Left kidney (tissue), 2 donors: ENCODE data around the gene VPS51. TPM values are rescaled to one million over a fixed set of nuclear protein-coding genes. Genes with fewer than 3 reads are reported as not detected.
A peak's percentile ranks its signal among the peaks of the same experiment; 100 is the strongest.
"Not testable (repeated sequence)": the region's sequence is repeated elsewhere in the genome, so short reads cannot be mapped to it uniquely, and the experiment has no call there.

Experiments used
- DNase-seq: peaks from one replicate; pipeline ENCODE4 v3.0.0-alpha.2; 2013
- polyA plus RNA-seq: library from polyadenylated mRNA; unstranded; fragments of 120-200 nt; gene quantifications from one replicate; pipeline ENCODE4 v1.2.1, GENCODE V29; 2013; ENCODE audit not compliant: insufficient read length

VPS51 gene
- polyA plus RNA-seq, 1 donor = 93.3 TPM

DNA sequence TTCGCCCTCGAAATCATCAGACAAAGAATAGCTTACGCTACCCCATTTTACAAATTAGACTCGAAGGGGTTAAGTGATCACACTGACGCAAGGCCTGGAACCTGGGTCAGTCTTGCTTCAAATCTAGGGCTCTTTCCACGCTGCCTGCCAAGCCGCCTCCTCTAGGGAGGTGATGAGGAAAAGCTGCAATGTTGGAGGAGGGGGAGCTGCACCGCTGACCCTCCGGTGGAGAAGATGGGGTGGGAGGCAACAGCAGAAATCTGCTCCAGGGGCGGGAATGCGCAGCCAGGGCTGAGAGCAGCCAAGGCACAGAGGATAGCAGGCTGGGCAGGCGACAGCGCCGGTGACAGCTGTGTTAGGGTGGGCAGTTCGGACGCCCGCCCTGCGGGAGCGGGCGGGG lies 37.7 kb downstream of the VPS51 start:
- DNase-seq = no peak

DNA sequence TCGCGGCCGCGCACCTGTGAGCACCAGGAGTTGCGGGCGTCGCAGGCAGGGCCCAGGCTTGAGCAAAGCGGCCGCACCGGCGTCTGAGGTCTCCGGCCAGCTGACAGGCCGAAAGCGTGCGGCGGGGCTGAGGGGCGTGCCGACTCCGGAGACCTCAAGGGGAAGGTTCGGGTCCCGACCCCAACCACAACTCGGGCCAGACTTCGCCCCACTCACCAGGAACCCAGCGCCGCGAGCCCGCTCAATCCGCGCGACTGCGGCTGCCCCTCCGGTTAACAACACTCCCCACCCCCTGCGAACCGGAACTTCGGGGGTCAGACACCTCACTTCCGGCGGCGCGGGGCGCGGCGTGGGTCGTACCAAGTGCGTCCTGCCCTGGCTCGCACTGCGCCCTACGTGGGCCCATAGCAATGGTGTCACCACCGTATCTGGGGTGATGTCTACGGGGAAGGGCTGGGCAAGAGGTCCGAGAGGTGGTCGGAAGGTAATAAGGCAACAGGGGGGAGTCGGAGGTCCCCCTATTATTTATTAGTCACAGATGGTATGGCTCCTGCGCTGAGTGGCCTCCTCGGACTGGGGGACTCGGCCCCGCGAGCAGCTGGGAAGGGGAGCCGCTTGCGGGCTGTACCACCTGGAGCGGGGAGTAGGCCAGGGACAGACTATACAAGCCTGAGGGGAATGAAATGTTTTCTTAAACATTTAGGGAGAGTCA lies 38.4 kb downstream of the VPS51 start, which contains the start of gene SYVN1:
Gene SYVN1, minus strand, starts transcription at position 280 of the 712 bp plus-strand sequence. CDS start 918 bp downstream, outside the sequence.
- peak; percentile 89 for DNase-seq

DNA sequence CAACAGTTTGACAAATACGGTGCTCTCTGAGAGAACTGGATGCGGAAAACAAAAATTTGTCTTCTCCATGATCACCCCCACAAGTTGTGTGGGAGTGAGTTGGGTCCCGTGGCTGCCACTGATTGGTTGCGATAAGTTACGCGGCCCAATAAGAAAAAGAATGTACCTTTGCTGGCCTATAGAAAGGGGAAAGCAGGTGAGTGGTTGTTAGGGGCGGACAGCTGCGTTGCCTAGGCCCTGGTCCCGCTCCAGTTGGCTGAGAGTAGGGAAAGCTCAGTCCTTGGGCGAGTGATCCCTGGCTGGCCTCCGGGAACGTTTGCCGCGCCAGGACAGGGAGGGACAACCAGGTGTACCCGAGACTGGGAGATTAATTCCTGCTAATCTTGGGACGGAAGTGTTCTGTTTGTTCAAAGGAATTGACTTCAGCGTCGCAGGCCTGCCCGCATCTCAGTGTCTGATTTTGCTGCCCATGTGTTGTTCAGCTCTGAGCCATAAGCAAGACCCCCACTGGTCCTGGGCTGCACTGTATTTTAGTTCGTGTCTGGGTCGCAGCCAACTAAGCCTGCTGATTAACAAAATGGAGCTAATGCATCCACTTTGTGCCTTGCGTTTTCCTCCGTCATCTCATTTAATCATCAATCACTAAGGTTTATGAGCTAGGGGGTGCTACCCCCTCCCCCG lies 39.1 kb downstream of the VPS51 start:
- peak; percentile 95 for DNase-seq

DNA sequence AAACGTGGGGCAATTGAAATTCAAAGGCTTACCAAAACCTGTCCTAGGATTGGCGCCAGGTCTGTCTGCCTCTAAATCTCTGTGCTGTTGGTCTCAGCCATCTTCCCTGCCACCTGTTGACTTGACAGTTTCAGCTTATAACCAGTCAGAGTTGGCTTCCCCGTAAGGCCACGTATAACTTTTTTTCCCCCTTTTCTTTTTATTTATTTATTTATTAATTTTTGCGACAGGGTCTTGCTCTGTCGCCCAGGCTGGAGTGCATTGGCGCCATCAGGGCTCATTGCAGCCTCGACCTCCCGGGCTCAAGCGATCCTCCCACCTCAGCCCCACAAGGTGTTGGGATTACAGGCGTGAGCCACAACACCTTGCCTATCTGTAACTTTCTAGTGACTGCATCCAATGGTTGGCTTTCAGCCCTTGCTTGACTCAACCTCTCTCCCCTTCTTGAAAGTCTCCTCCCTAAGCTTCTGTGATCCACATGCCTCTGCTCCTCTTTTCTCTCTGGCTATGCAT lies 39.7 kb downstream of the VPS51 start:
- DNase-seq = no peak

DNA sequence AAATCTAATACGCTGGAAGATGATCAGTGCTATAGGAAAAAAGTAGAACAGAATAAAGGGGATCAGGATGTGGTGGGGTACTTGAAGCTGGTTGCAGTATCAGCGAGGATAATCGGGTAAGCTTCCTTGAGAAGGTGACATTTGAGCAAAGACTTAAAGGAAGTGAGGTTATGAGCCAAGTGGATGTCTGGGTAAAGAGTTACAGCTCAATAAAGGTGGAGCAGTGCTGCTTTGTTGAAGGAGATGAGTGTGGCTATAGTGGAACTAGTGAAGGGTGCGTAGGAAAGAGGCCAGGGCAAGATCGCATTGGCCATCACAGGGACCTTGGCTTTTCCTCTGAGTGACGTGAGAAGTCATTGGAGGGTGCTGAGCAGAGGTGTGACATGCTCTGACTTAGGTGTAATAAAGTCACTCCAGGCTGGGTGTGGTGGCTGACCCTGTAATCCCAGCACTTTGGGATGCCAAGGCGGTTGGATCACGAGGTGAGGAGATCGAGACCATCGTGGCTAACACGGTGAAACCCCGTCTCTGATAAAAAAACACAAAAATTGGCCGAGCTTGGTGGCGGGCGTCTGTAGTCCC lies 40.6 kb downstream of the VPS51 start:
- DNase-seq = no peak

DNA sequence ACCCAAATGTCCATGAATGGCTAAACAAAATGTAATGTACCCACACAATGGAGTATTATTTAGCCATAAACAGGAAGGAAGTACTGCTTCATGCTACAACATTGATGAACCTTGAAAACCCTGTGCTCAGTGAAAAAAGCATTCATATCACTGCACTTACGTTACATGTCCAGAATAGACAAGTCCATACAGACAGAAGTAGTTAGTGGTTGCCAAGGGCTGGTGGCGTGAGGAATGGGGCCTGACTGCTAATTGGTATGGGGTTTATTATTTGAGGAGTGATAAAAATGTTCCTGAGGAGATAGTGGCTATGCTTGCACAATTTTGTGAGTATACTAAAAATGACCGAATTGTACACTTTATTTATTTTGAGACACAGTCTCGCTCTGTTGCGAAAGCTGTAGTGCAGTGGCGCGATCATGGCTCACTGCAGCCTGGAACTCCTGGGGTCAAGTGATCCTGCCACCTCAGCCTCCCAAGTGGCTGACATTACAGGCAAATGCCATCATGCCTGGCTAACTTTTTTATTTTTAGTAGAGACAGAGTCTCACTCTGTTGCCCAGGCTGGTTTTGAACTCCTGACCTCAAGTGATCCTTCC lies 46.0 kb downstream of the VPS51 start:
- no peak for DNase-seq

DNA sequence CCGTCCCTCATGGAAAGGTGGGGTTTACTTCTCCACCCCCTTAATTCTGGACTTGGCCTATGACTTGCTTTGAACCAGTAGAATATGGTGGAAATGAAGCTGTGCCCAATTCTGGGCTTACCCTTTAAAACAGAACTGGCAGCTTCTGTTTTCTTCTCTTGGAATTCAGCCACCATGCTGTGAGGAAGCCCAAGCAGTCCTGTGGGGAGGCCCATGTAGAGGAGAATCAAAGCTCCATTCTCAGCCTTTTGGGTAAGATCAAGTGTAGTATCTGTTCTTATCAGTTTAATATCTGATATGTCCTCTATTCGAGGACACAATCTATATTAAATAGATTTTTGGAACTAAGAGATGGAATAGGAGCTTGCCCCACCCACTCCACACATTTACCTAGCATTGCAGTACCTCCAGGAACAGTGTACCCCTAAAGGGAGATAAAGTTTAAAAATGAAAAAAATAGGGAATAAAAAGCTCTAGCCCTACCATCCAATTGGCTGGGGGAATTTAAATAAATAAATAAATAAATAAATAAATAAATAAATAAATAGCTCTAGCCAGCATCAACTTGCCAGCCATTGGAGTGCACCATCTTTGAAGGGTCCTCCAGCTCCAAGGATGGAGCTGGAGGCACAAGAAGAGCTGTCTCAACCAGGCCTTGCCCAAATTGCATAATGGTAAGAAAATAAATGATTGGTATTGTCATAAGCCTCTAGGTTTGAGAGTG lies 51.5 kb downstream of the VPS51 start:
- DNase-seq = no peak

DNA sequence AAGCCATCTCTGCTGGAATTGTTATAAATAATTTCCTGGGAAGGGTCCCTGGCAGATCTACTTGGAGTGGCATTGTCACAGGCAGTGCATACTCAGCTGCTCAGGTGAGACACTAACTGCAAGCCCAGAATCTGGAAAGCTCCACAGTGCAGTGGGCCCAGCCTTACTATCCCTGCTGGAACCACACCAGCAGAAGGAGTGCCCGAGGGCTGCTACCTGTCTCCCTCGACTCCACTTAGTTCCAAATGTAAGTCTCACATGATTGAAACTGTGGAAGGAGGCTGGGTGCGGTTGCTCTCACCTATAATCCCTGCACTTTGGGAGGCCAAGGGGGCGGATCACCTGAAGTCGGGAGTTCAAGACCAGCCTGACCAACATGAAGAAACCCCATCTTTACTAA lies 52.6 kb downstream of the VPS51 start:
- no peak for DNase-seq

DNA sequence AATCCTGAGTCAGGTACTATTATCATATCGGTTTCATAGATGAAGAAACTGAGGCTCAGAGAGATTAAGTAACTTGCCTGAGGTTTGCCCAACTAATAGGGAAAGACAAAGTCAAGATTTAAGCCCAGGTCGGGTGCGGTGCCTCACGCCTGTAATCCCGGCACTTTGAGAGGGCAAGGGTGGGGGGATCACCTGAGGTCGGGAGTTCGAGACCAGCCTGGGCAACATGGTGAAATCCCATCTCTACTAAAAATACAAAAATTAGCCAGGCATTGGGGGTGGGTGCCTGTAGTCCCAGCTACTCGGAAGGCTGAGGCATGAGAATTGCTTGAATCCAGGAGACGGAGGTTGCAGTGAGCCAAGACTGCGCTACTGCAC lies 54.1 kb downstream of the VPS51 start:
- DNase-seq = not testable (repeated sequence)

DNA sequence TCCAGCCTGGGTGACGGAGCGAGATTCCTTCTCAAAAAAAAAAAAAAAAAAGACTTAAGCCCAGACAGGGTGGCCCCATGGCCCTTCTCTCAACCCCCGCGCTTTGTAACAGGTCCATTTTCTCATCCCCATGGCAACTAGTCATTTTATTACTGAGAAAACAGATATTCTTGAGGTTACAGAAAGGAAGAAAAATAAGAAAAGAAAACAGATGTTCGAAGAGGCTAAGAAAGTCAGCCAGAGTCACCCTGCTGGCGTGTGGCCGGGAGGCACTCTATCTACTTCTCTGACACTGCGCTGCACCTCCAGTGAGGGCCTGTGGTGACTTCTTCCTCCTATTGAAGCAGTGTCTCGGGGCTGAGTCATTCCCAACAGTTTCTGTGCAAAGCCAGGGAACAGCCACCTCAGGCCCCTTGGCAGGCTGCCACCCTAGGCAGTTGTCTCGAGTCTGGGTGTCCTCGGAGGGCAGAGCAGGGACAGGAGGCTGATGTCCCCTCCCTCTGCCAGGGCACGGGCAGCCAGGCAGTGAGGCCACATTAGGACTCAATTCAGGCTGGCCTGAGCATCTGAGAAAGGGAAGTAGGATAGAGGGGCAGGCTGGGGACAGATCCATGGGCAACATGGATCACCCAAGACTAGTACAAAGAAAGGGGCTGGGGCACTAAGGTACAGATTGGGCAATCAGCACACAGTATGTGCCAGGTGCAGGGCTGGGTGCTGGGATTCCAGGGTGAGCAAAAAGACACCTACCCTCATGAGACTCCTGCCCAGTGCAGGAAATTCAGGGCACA lies 54.7 kb downstream of the VPS51 start:
- DNase-seq = no peak

DNA sequence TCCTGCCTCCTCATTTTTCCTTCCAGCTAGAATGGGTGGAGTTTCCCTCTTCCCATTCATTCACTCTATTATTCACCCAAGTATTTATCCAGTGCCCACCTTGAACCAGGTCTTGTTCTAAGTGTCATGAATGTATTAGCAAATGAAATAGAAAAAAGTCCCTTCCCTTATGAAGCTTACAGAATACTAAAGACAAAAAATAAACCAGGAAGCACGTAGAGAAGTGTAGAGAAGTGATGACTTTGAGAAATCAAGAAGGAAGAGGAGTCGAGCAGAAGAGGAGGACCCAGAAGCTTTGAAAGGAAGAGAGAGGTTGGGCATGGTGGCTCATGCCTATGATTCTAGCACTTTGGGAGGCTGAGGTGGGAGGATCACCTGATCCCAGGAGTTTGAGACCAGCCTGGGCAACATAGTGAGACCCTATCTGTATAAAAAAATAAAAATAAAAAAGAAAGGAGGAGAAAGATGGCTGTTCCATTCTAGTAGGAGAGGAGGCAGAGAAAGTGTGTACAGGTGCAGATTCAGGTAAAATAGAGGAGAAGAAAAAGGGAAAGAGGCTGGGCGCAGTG lies 55.4 kb downstream of the VPS51 start:
- no peak for DNase-seq

DNA sequence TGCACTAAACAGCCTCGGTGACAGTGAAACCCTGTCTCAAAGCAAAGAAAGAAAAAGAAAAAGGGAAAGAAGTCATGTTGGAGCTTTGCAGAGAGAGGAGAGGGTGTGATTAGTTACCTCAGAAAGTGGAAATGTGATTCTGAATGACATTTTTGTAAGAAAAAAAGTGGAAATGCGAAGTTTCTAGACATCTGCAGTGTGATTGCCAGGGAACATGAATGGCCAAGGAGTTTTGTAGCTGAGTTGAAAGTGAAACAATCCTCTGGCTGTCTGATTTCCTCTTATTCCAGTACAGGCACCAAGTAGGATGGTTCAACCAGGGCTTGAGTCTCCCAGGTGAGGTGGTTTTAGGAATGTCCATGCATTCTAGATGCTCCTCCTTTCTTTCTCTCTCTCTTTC lies 56.1 kb downstream of the VPS51 start:
- DNase-seq = no peak

DNA sequence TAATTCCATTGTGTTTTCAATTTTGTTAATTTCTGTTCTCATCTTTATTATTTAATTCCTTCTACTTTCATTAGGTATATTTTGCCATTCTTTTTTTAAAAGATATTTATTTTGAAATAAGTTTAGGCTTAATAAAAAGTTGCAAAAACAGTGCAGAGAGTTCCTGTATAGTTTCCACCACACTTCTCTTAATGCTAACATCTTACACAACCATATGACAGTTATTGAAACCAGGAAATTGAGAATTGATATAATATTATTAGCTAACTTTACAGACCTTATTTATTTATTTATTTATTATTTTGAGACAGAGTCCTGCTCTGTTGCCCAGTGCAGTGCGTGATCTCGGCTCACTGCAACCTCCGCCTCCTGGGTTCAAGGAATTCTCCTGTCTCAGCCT lies 60.2 kb downstream of the VPS51 start:
- DNase-seq = no peak

DNA sequence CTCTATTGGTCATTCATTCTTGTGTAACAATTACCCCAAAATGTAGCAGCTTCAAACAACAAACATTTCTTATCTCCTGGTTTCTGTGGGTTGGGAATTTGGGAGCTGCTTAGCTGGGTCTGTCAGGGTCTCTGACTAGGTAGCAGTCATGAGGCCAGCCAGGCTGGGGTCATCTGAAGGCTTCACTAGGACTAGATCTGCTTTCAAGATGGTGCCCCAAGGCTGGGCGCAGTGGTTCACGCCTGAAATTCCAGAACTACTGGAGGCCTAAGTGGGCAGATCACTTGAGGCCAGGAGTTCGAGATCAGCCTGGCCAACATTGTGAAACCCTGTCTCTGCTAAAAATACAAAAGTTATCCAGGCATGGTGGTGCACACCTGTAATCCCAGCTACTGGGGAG lies 60.9 kb downstream of the VPS51 start:
- DNase-seq = no peak

DNA sequence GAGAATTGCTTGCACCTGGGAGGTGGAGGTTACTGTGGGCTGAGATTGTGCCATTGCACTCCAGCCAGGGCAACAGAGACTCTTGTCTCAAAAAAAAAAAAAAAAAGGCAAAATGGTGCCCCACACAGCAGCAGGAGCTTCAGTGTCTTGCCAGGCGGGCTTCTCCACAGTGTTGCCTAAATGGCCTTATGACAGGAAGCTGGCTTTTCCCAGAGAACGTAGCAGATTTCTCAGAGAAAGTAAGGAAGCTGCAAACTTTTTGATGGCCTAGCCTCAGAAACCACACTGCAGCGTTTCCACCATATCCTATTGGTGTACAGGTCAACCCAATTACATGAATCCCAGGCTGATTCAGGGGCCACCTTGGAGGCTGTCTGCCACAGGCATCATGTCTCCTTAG lies 61.3 kb downstream of the VPS51 start:
- no peak for DNase-seq

DNA sequence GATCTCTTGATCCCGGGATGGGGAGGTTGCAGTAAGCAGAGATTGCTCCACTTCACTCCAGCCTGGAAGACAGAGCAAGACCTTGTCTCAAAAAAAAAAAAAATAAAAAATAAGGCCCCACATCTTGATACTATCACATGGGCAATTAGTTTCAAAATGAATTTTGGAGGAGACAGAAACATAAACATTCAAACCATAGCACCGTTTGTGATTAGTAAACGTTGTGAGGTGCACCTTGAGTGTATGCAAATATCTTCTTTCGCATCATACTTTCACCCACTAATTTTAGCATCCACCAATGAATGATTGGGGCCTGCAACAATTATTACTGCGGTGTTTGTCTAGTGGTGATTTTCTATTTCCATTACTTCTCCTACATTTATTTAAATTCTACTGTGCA lies 63.0 kb downstream of the VPS51 start:
- DNase-seq = no peak

DNA sequence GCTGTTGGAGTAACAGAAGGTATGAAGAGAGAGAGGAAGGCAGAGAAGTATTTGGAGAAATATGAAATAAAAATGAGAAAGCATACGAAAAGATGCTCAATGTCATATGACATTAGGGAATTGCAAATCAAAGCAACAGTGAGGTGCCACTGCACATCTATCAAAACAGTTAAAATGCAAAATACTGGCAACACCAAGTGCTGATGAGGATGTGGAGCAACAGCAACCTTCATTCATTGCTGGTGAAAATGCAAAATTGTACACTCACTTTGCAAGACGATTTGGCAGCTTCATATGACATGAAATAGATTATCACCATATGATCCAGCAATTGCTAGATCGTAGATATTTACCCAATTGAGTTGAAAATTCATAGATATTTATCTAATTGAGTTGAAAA lies 64.6 kb downstream of the VPS51 start:
- DNase-seq = no peak
